VCaP (cell line): ENCODE results near the gene ROR2.

Experiments
- H3K27ac ChIP-seq: fragments of 450-650 bp; 2 replicates; pipeline ENCODE4 v1.5.1; 2017
- TF ChIP-seq, protein P1 (sequence below): fragments of 450-650 bp; conservative IDR thresholded peaks from 2 replicates; pipeline ENCODE4 v1.5.1; 2017; ENCODE audit warnings: mild to moderate bottlenecking, moderate library complexity

The ROR2 gene

DNA sequence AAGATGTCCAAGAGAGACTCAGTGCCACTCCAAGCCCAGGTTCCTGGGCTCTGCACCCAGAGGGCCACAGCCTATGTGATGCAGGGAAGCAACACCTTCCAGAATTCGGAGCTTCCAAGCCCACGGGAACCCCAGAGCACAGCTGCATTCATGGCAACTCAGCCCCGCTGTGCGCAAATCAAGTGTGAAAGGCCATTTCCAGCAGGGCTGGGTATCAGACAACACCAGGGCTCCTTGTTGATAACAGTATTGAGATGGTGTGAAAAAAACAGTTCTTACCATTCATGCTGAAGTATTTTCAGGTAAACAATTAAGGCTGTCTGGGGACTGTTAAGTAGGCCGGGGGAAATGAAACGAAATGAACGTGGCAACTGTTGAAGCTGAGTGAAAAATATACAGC, 10.1 kb downstream of the ROR2 start:
- H3K27ac ChIP-seq, result no peak overlapping the region
- TF ChIP-seq, protein P1, sequence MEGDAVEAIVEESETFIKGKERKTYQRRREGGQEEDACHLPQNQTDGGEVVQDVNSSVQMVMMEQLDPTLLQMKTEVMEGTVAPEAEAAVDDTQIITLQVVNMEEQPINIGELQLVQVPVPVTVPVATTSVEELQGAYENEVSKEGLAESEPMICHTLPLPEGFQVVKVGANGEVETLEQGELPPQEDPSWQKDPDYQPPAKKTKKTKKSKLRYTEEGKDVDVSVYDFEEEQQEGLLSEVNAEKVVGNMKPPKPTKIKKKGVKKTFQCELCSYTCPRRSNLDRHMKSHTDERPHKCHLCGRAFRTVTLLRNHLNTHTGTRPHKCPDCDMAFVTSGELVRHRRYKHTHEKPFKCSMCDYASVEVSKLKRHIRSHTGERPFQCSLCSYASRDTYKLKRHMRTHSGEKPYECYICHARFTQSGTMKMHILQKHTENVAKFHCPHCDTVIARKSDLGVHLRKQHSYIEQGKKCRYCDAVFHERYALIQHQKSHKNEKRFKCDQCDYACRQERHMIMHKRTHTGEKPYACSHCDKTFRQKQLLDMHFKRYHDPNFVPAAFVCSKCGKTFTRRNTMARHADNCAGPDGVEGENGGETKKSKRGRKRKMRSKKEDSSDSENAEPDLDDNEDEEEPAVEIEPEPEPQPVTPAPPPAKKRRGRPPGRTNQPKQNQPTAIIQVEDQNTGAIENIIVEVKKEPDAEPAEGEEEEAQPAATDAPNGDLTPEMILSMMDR, result no peak

DNA sequence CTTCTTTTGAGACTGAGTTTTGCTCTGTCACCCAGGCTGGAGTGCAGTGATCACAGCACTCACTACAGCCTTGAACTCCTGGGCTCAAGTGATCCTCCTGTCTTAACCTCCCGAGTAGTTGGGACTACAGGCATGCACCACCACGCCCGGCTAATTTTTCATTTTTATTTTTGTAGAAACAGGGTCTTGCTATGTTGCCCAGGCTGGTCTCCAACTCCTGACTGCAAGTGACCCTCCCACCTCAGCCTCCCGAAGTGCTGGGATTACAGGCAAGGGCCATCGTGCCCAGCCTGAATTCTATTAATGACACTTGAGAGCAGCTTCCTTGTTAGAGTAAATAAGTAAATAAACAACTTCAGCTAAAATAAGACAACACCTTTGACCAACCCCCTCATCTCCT, 12.3 kb downstream of the ROR2 start:
- TF ChIP-seq, protein P1, result no peak
- H3K27ac ChIP-seq, result no peak overlapping the region

DNA sequence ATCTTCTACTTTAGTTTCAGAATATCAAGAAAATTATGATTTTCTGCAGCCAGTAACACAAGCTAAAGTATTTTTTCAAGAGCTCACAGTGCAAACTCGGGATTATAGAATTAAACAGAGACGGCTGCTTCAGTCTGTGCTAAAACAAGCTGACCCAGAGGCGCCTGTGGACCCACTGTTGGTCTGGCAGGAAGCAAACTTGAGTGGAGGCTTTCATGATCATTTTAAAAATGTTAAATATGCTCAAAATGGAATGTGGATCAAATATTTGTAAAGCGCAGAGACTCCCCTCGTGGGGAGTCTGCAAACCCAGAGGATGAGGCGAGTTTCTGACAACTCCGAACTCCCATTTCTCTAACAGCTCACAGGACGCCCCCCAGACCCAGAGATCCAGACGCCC, 13.0 kb downstream of the ROR2 start:
- no peak overlapping the region for H3K27ac ChIP-seq
- TF ChIP-seq, protein P1, result no peak

DNA sequence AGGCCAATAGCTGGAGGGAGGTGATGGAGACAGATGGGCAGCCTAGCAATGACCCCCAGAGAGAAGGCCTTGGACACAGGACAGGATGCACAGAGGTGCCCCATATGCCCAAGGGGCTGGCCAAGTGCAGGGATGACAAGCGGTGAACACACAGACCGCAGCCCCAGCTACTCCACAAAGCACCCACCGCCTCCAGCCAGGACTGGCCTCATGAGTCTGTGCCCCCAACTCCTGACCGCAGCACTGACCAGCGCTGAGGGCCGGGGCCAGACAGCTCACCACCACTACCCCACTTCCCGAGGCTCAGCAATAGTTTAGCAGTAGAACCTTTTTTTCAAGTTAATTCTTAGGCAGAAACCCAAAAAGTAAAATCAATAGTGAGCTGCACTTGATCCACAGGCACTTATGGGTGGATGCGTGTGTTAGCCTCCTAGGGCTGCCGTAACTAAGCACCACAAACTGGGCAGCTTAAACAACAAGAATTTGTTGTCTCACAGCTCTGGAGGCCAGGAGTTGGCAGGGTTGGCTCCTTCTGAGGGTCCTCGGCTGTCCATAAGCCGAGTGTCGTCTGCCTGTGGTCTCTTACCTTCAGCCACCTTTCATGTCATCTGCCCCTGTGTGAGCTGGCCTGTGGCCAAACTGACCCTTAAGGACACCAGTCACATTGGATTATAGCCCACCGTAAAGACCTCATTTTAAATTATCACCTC, 14.1 kb downstream of the ROR2 start:
- TF ChIP-seq, protein P1, result no peak
- H3K27ac ChIP-seq, result no peak overlapping the region

DNA sequence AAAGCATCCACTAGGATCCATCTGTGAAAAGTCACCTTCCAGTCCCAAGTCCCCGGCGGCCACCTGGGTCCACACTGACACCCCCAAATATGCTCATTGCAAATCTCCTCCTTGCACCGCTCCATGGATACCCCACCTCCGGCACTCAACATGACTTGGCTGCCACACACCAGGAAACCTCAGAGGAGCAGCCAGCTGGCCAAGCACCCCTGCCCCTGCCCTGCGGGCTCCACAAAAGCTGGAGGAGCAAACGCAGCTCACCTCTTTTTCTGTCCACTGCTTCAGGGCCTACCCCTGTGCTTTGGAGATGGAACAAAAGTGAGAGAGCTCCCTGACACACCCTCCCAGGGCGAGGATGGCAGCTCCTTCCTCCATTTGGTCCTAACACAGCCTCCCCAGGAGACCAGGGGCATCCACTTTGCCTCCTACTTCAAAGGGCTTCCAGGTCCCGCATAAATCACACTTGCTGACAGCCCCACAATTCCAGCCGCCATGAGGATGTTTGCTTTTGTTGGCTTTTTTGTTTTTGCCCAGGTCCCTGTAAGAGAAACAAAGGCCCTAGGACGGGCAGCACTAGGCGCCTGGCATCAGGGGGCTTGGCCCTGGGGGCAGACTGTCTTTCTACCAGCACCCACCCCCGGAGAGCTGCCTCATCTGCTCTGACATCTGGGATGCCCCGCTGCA, 14.8 kb downstream of the ROR2 start:
- no peak overlapping the region for H3K27ac ChIP-seq
- TF ChIP-seq, protein P1, result no peak

DNA sequence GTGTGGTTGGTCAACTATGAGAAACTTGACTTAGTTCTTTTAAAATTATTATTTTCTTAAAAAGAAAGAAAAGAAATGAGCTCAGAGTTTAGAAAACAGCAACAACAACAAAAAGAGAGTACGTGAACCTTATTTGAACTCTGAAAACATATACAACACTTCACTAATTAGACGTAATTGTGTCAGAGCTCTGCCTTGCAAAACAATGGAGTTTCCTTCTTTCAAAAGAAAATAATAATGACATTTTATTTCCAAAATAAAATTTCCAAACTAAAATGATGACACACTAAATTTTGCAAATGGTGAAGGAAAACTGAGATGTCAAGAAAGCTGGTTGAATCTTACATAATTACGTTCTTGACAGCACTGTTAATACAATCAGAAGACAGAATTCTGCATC, 15.4 kb downstream of the ROR2 start:
- H3K27ac ChIP-seq, result no peak overlapping the region
- TF ChIP-seq, protein P1, result no peak

DNA sequence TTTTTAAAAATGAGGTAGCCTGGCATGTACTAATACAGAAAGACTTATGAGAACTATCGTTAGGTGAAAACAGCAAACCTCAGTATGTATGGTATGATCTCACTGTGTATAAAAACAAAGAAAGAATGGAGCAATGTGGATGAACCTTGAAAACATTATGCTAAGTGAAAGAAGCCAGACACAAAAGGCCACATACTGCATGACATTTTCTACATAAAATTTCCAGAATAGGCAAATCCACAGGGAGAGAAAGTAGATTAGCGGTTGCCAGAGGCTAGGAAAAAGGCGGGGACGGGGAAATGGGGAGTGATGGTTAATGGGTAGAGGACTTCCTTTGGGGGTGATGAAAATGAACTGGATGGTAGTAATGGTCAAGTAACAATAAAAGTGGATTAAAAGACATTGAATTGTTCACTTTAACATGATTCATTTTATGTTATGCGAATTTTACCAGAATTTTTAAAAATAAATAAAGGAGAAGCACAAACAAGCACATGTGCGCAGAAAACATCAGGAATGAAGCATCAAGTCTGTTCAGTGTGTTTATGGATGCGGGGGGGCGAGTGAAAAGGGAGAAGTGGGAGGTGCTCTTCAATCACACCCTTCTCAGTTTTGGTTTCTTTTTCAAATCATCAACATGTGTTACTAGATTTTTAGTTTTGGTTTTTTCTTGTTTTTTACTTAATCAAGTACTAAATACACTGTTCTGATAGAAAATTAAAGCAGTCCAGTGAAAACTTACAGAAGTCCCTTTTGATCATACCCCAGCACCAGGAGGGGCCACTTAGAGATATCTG, 16.3 kb downstream of the ROR2 start:
- no peak overlapping the region for H3K27ac ChIP-seq
- TF ChIP-seq, protein P1, result no peak
